A549 (cell line): ENCODE measurements around the gene ADAM12. TPM values are rescaled to one million over a fixed set of nuclear protein-coding genes. Genes with fewer than 3 reads are reported as not detected.

ENCODE experiments used
- ATAC-seq, 2 experiments: fragments of 200-7000 bp in 1 of 2; fragments of >200 bp in 1 of 2; cut with Nextera tagmentation in 1 of 2; cut with Tn5 transposase in 1 of 2; 3 replicates each; pipeline versions ENCODE4 v1.8.0 to v1.9.1; 2018 to 2020; ENCODE audit warnings: mild to moderate bottlenecking in 1 of 2, moderate library complexity in 1 of 2
- CTCF ChIA-PET: fragments of 300-600 bp; sonication (Branson Sonifier 250); formaldehyde crosslinking; extraction: SDS; loops from one replicate; lab custom pipeline; 2021; ENCODE audit warnings: antibody characterized with exemption, inconsistent platforms; lab: Yijun Ruan, JAX
- POLR2A ChIA-PET: fragments of 350-600 bp; formaldehyde crosslinking; extraction: SDS; loops from one replicate; lab custom pipeline; 2021; ENCODE audit warnings: antibody characterized with exemption, inconsistent platforms; lab: Yijun Ruan, JAX
- DNase-seq, 2 experiments: peaks; one replicate each; pipeline versions ENCODE4 v3.0.0 to v3.0.0-alpha.2; 2011 to 2016; ENCODE audit warnings: low read depth in 1 of 2, low spot score in 1 of 2
- FAIRE-seq: peaks from 2 replicates; lab custom pipeline; 2011; peaks lifted over from hg19 to GRCh38; lab: Jason Lieb, UNC
- H3K27ac ChIP-seq, 2 experiments: fragments of >200 bp; sonication (Bioruptor Twin); formaldehyde crosslinking; 3 replicates each; pipeline ENCODE4 v1.5.1; 2016 to 2017
- H3K4me1 ChIP-seq: fragments of >200 bp; sonication (Bioruptor Twin); formaldehyde crosslinking; 3 replicates; pipeline ENCODE4 v1.6.1; 2016
- H3K4me2 ChIP-seq: fragments of >200 bp; sonication (Bioruptor Twin); formaldehyde crosslinking; 3 replicates; pipeline ENCODE4 v1.6.1; 2016
- H3K4me3 ChIP-seq: fragments of >200 bp; sonication (Bioruptor Twin); formaldehyde crosslinking; 3 replicates; pipeline ENCODE4 v1.5.1; 2016
- H3K9me3 ChIP-seq: fragments of >200 bp; sonication (Bioruptor Twin); formaldehyde crosslinking; 3 replicates; pipeline ENCODE4 v1.6.1; 2016
- CBX8 ChIP-seq: fragments of 200-600 bp; sonication (generic); IDR thresholded peaks from 2 replicates; pipeline ENCODE4 v1.6.1; 2016
- CEBPB ChIP-seq, 2 experiments: fragments of >200 bp in 1 of 2; sonication (Bioruptor Twin) in 1 of 2; formaldehyde crosslinking in 1 of 2; IDR thresholded peaks; 2 replicates each; pipeline ENCODE4 v1.6.1; 2012 to 2016
- CHD2 ChIP-seq: fragments of 150-350 bp; IDR thresholded peaks from 2 replicates; pipeline ENCODE4 v1.6.1; 2014; ENCODE audit warnings: low read length; ENCODE audit not compliant: partially characterized antibody
- EHF ChIP-seq: fragments of 250-450 bp; sonication (Bioruptor Pico); IDR thresholded peaks from 2 replicates; pipeline ENCODE4 v1.5.0; 2020; ENCODE audit warnings: mild to moderate bottlenecking
- HDAC2 ChIP-seq: fragments of 200-600 bp; sonication (generic); IDR thresholded peaks from 2 replicates; pipeline ENCODE4 v1.6.1; 2016
- HOXA7 ChIP-seq: fragments of 250-450 bp; sonication (Bioruptor Pico); IDR thresholded peaks from 2 replicates; pipeline ENCODE4 v1.5.0; 2020; ENCODE audit warnings: mild to moderate bottlenecking, moderate library complexity
- HOXB13 ChIP-seq: fragments of 250-450 bp; sonication (Bioruptor Pico); IDR thresholded peaks from 2 replicates; pipeline ENCODE4 v1.5.0; 2020; ENCODE audit warnings: low read depth, mild to moderate bottlenecking, moderate library complexity
- JUN ChIP-seq, 2 experiments: fragments of >200 bp; sonication (Bioruptor Twin); formaldehyde crosslinking; IDR thresholded peaks; 2 replicates in 1 of 2; 3 replicates in 1 of 2; pipeline ENCODE4 v1.6.1; 2016 to 2017
- KDM5A ChIP-seq: fragments of 200-600 bp; sonication (generic); IDR thresholded peaks from 2 replicates; pipeline ENCODE4 v1.6.1; 2016; ENCODE audit warnings: antibody characterized with exemption, mild to moderate bottlenecking
- MAZ ChIP-seq: fragments of 150-350 bp; IDR thresholded peaks from 2 replicates; pipeline ENCODE4 v1.6.1; 2014; ENCODE audit warnings: antibody characterized with exemption, low read depth, low read length, borderline replicate concordance
- NR3C1 ChIP-seq: fragments of >200 bp; sonication (Bioruptor Twin); formaldehyde crosslinking; IDR thresholded peaks from 3 replicates; pipeline ENCODE4 v1.6.1; 2017
- POLR2AphosphoS2 ChIP-seq: conservative IDR thresholded peaks from 2 replicates; pipeline ENCODE4 v1.6.1; 2012; ENCODE audit warnings: low read length, improper control_type of control experiment, inconsistent platforms
- RAD21 ChIP-seq, 2 experiments: fragments of >200 bp in 1 of 2; sonication (Bioruptor Twin) in 1 of 2; formaldehyde crosslinking in 1 of 2; IDR thresholded peaks in 1 of 2; conservative IDR thresholded peaks in 1 of 2; 2 replicates in 1 of 2; 3 replicates in 1 of 2; pipeline ENCODE4 v1.6.1; 2012 to 2018; ENCODE audit warnings: inconsistent platforms in 1 of 2
- RARB ChIP-seq: fragments of 250-450 bp; sonication (Bioruptor Pico); IDR thresholded peaks from 2 replicates; pipeline ENCODE4 v1.8.0; 2021; ENCODE audit warnings: mild to moderate bottlenecking, moderate library complexity
- RCOR1 ChIP-seq: fragments of 150-350 bp; IDR thresholded peaks from 2 replicates; pipeline ENCODE4 v1.6.1; 2014; ENCODE audit warnings: antibody characterized with exemption, low read length, low read depth
- RNF2 ChIP-seq: fragments of 200-600 bp; sonication (generic); IDR thresholded peaks from 2 replicates; pipeline ENCODE4 v1.6.1; 2016; ENCODE audit warnings: low read depth, mild to moderate bottlenecking, antibody characterized with exemption, moderate library complexity, borderline replicate concordance
- SMC3 ChIP-seq: fragments of >200 bp; sonication (Bioruptor Twin); formaldehyde crosslinking; IDR thresholded peaks from 3 replicates; pipeline ENCODE4 v1.6.1; 2018; ENCODE audit warnings: inconsistent platforms
- TFCP2L1 ChIP-seq: fragments of 250-450 bp; sonication (Bioruptor Pico); IDR thresholded peaks from 2 replicates; pipeline ENCODE4 v1.5.0; 2021; ENCODE audit warnings: mild to moderate bottlenecking
- TP53 ChIP-seq: fragments of 250-450 bp; sonication (Bioruptor Pico); IDR thresholded peaks from 2 replicates; pipeline ENCODE4 v1.5.0; 2021; ENCODE audit warnings: mild to moderate bottlenecking, moderate library complexity
- ZFP36 ChIP-seq: fragments of 450-650 bp; IDR thresholded peaks from 2 replicates; pipeline ENCODE4 v1.6.1; 2014; ENCODE audit warnings: borderline replicate concordance; ENCODE audit not compliant: partially characterized antibody
- ZSCAN20 ChIP-seq: fragments of 250-450 bp; sonication (Bioruptor Pico); IDR thresholded peaks from 2 replicates; pipeline ENCODE4 v1.8.0; 2022; ENCODE audit warnings: mild to moderate bottlenecking, moderate library complexity
- WGBS: methylation state at CpG from one replicate; pipeline ENCODE4 v1.1.6; 2017; ENCODE audit errors: missing lambda C conversion rate; 5-methylcytosine and 5-hydroxymethylcytosine counted together
- polyA plus RNA-seq, 4 experiments: library from polyadenylated mRNA; depleted of rRNA in 3 of 4; stranded (reverse); fragments of >200 nt; fragmentation: RNase III in 1 of 4; extraction: RNeasy Plus Mini Kit Qiagen cat#74134 plus additional on column Dnase treatment in 1 of 4; gene quantifications; 2 replicates in 3 of 4; 3 replicates in 1 of 4; pipeline ENCODE4 v1.2.3, GENCODE V29; 2011 to 2017
- TF ChIP-seq, protein P1 (sequence below): IDR thresholded peaks from 2 replicates; pipeline ENCODE4 v1.6.1; 2012
- TF ChIP-seq, protein P2 (sequence below): fragments of 150-350 bp; IDR thresholded peaks from 2 replicates; pipeline ENCODE4 v1.6.1; 2014; ENCODE audit warnings: low read depth, mild to moderate bottlenecking, low read length
- TF ChIP-seq, protein P3 (sequence below): fragments of 250-450 bp; sonication (Bioruptor Pico); IDR thresholded peaks from 2 replicates; pipeline ENCODE4 v1.5.0; 2020; ENCODE audit warnings: low read depth, mild to moderate bottlenecking, moderate library complexity
- TF ChIP-seq, protein P4 (sequence below): IDR thresholded peaks from 2 replicates; pipeline ENCODE4 v1.6.1; 2012
- TF ChIP-seq, protein P5 (sequence below): fragments of >200 bp; sonication (Bioruptor Twin); formaldehyde crosslinking; IDR thresholded peaks from 2 replicates; pipeline ENCODE4 v1.6.1; 2016
- TF ChIP-seq, protein P6 (sequence below): fragments of 450-650 bp; IDR thresholded peaks from 2 replicates; pipeline ENCODE4 v1.6.1; 2014; ENCODE audit warnings: antibody characterized with exemption

The ADAM12 gene
- polyA plus RNA-seq, 2 of the 4 experiments (the other 2 are of a cell fraction), result 1.6 to 4.8 TPM

DNA sequence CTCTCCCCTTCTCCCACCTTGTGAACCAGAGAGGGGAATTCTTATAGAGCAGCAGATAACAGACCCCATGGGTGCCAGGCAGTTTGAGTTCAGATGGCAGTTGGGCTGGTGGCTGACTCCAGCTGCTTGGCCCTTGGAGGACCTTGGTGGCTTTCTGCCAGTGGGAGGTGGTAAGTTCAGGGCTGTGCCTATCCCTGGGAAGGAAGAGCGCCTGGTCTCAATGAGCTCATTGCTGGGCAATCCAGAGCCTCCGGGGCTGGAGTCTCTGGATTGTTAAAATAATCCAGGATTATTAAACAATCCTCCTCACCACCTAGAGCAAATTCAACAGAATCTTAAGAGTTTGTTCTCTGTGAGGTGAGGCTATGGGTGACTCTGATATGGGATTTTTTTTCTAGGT, 386.7 kb downstream of the ADAM12 start:
- Histone ChIP-seq H3K27ac (peak overlapping the region in 1 of 2 experiments; percentile 70; a peak in 3 of 6 replicates), H3K4me2 (peak overlapping the region; percentile 11; the same call in 1 of the 3 replicates), H3K9me3 (no peaks in the 10 kb centered on the region), H3K4me3 (no peak overlapping the region), H3K4me1 (peaks cover 10% of the 10 kb centered on the region)
- FAIRE-seq (no peak), DNase-seq (peak; percentile 40 to 70), ATAC-seq (peak; percentile 66 to 90; a peak in 4 of 6 replicates)
- CTCF ChIA-PET, result interaction anchor here (1.8 kb wide), 1 partner anchor 385 kb away, joined by 3 read pairs; no protein-coding TSS in a partner anchor
- TF ChIP-seq CEBPB (IDR thresholded peaks at IDR 0.05), result no peak
- TF ChIP-seq EHF (CRISPR knock-in tag), result no peak
- TF ChIP-seq, protein P1, sequence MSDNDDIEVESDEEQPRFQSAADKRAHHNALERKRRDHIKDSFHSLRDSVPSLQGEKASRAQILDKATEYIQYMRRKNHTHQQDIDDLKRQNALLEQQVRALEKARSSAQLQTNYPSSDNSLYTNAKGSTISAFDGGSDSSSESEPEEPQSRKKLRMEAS, result no peak
- TF ChIP-seq HOXB13 (CRISPR knock-in tag), result no peak
- no peak for TF ChIP-seq CBX8
- TF ChIP-seq MAZ, result no peak
- TF ChIP-seq, protein P2, sequence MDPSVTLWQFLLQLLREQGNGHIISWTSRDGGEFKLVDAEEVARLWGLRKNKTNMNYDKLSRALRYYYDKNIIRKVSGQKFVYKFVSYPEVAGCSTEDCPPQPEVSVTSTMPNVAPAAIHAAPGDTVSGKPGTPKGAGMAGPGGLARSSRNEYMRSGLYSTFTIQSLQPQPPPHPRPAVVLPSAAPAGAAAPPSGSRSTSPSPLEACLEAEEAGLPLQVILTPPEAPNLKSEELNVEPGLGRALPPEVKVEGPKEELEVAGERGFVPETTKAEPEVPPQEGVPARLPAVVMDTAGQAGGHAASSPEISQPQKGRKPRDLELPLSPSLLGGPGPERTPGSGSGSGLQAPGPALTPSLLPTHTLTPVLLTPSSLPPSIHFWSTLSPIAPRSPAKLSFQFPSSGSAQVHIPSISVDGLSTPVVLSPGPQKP, result no peak
- no peak for TF ChIP-seq ZFP36
- TF ChIP-seq RAD21 (conservative IDR thresholded peaks at IDR 0.05 in 1 of 2, IDR thresholded peaks at IDR 0.05 in 1 of 2), result no peak
- TF ChIP-seq HDAC2, result no peak
- TF ChIP-seq NR3C1, result no peak
- no peak for TF ChIP-seq KDM5A
- POLR2A ChIA-PET, result no interaction called here
- WGBS, result 11% methylated on average over 2 of the region's 2 CpGs

DNA sequence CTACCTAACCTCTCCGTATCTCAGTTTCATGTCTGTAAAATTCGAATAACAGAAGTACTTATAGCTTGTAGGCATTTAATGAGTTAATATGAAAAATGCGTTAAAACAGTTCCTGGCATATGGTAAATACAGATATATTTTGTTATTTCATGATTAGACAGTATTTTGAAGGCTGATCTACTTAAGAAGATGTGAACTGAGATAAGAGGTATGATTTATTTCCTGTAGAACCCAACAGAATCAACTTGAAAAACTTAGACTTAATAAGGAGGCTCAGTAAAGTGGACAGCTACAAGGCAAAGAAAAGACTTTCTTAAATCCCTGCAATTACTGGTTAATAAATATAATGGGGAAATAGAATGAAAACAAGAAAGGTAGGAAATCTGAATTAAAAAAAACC, 388.6 kb downstream of the ADAM12 start:
- no peak for TF ChIP-seq ZSCAN20 (CRISPR knock-in tag)
- TF ChIP-seq, protein P3, sequence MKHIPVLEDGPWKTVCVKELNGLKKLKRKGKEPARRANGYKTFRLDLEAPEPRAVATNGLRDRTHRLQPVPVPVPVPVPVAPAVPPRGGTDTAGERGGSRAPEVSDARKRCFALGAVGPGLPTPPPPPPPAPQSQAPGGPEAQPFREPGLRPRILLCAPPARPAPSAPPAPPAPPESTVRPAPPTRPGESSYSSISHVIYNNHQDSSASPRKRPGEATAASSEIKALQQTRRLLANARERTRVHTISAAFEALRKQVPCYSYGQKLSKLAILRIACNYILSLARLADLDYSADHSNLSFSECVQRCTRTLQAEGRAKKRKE (CRISPR knock-in tag), result no peak
- TF ChIP-seq TFCP2L1, result no peak
- no peak for TF ChIP-seq HOXB13 (CRISPR knock-in tag)
- no peak for TF ChIP-seq RCOR1
- no peak for TF ChIP-seq RARB (CRISPR knock-in tag)
- no peak for TF ChIP-seq CHD2
- no peak for TF ChIP-seq RNF2
- TF ChIP-seq, protein P4, sequence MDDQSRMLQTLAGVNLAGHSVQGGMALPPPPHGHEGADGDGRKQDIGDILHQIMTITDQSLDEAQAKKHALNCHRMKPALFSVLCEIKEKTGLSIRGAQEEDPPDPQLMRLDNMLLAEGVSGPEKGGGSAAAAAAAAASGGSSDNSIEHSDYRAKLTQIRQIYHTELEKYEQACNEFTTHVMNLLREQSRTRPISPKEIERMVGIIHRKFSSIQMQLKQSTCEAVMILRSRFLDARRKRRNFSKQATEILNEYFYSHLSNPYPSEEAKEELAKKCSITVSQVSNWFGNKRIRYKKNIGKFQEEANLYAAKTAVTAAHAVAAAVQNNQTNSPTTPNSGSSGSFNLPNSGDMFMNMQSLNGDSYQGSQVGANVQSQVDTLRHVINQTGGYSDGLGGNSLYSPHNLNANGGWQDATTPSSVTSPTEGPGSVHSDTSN, result no peak
- no peak for TF ChIP-seq POLR2AphosphoS2
- TF ChIP-seq, protein P5, sequence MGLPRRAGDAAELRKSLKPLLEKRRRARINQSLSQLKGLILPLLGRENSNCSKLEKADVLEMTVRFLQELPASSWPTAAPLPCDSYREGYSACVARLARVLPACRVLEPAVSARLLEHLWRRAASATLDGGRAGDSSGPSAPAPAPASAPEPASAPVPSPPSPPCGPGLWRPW, result no peak
- TF ChIP-seq SMC3, result no peak
- no peak for TF ChIP-seq TP53 (CRISPR knock-in tag)
- no peak for TF ChIP-seq CBX8
- no peak for TF ChIP-seq JUN (IDR thresholded peaks at IDR 0.05)
- TF ChIP-seq, protein P6, sequence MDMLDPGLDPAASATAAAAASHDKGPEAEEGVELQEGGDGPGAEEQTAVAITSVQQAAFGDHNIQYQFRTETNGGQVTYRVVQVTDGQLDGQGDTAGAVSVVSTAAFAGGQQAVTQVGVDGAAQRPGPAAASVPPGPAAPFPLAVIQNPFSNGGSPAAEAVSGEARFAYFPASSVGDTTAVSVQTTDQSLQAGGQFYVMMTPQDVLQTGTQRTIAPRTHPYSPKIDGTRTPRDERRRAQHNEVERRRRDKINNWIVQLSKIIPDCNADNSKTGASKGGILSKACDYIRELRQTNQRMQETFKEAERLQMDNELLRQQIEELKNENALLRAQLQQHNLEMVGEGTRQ, result no peak
- no peak for TF ChIP-seq HOXA7 (CRISPR knock-in tag)
- TF ChIP-seq, all 56 proteins: peak for 0
- DNase-seq, result no peak
- CTCF ChIA-PET, result interaction anchor here (0.9 kb wide), 1 partner anchor 20 kb away, joined by 3 read pairs; no protein-coding TSS in a partner anchor
- ATAC-seq, result no peak
- no peak overlapping the region for H3K4me2 ChIP-seq
- FAIRE-seq, result no peak
- peaks cover 10% of the 10 kb centered on the region for H3K4me1 ChIP-seq
- WGBS, result 64% methylated on average over 3 of the region's 3 CpGs
- H3K4me3 ChIP-seq, result no peak overlapping the region
- POLR2A ChIA-PET, result no interaction called here
- no peak overlapping the region for H3K27ac ChIP-seq
- no peaks in the 10 kb centered on the region for H3K9me3 ChIP-seq
